ENCODE results near the gene SLC20A1.
"Not testable (repeated sequence)": the region's sequence is repeated elsewhere in the genome, so short reads cannot be mapped to it uniquely, and the experiment has no call there.

SLC20A1 gene

GRCh38 chr2:112686348-112687217 is 40.8 kb downstream of the SLC20A1 start:
- DNase-seq = no peak

GRCh38 chr2:112687522-112687921 is 41.8 kb downstream of the SLC20A1 start:
- no peak for DNase-seq

GRCh38 chr2:112688086-112688880 is 42.5 kb downstream of the SLC20A1 start:
- DNase-seq = no peak

GRCh38 chr2:112690853-112691401 is 45.2 kb downstream of the SLC20A1 start:
- DNase-seq = peak; percentile 53 to 60

GRCh38 chr2:112691881-112692281 is 46.1 kb downstream of the SLC20A1 start:
- no peak for DNase-seq

- peak; percentile 27 to 30 for DNase-seq
Measured at GRCh38 chr2:112692495-112692911, 46.8 kb downstream of the SLC20A1 start.

GRCh38 chr2:112692918-112693317 is 47.2 kb downstream of the SLC20A1 start:
- peak; percentile 15 to 17 for DNase-seq

- DNase-seq = no peak
Measured at GRCh38 chr2:112693596-112693995, 47.9 kb downstream of the SLC20A1 start.

GRCh38 chr2:112694182-112694581 is 48.4 kb downstream of the SLC20A1 start:
- DNase-seq = no peak

- DNase-seq = no peak
Measured at GRCh38 chr2:112698834-112699515, 53.2 kb downstream of the SLC20A1 start.

- no peak for DNase-seq
Measured at GRCh38 chr2:112699984-112700667, 54.4 kb downstream of the SLC20A1 start.

- no peak for DNase-seq
Measured at GRCh38 chr2:112701052-112701451, 55.3 kb downstream of the SLC20A1 start.

GRCh38 chr2:112703684-112704083 is 57.9 kb downstream of the SLC20A1 start:
- no peak for DNase-seq

- no peak for DNase-seq
Measured at GRCh38 chr2:112705575-112705974, 59.8 kb downstream of the SLC20A1 start.

- DNase-seq = no peak
Measured at GRCh38 chr2:112706170-112706664, 60.5 kb downstream of the SLC20A1 start.

- DNase-seq = not testable (repeated sequence)
Measured at GRCh38 chr2:112706947-112707346, 61.2 kb downstream of the SLC20A1 start.

GRCh38 chr2:112708968-112709367 is 63.2 kb downstream of the SLC20A1 start:
- no peak for DNase-seq

- no peak for DNase-seq
Measured at GRCh38 chr2:112709703-112710102, 64.0 kb downstream of the SLC20A1 start.

GRCh38 chr2:112710956-112711750 is 65.4 kb downstream of the SLC20A1 start:
- DNase-seq = no peak

- no peak for DNase-seq
Measured at GRCh38 chr2:112712465-112712864, 66.7 kb downstream of the SLC20A1 start.

- DNase-seq = peak; percentile 41 to 42
Measured at GRCh38 chr2:112712903-112713584, 67.3 kb downstream of the SLC20A1 start.
